Left renal cortex interstitium (tissue), 4 donors: ENCODE data around the gene TPP2. TPM values are rescaled to one million over a fixed set of nuclear protein-coding genes. Genes with fewer than 3 reads are reported as not detected.

Source experiments
- DNase-seq, 4 donors: peaks; one replicate each; pipeline ENCODE4 v3.0.0-alpha.2; 2013; ENCODE audit warnings: low read depth in 4 of 4, low spot score in 2 of 4, missing footprints in 1 of 4
- polyA plus RNA-seq, 4 donors: library from polyadenylated mRNA; unstranded; fragments of 120-200 nt; gene quantifications; one replicate each; pipeline ENCODE4 v1.2.1, GENCODE V29; 2013; ENCODE audit not compliant: insufficient read length in 4 of 4

TPP2 gene
- polyA plus RNA-seq, 4 donors = 49.7 to 67.0 (median 58.6) TPM

GRCh38 chr13:102651392-102651791 lies 54.6 kb downstream of the TPP2 start:
- no peak for DNase-seq

- no peak for DNase-seq
Measured at GRCh38 chr13:102651892-102652291, 55.1 kb downstream of the TPP2 start.

- DNase-seq = no peak
Measured at GRCh38 chr13:102654756-102655155, 58.0 kb downstream of the TPP2 start.

- DNase-seq = no peak
Measured at GRCh38 chr13:102657630-102658029, 60.8 kb downstream of the TPP2 start.

GRCh38 chr13:102658660-102659059 lies 61.9 kb downstream of the TPP2 start:
- no peak for DNase-seq

GRCh38 chr13:102659168-102659713 lies 62.5 kb downstream of the TPP2 start:
- no peak for DNase-seq

- DNase-seq = no peak
Measured at GRCh38 chr13:102667023-102667422, 70.2 kb downstream of the TPP2 start.

GRCh38 chr13:102667911-102668310 lies 71.1 kb downstream of the TPP2 start:
- DNase-seq = no peak

- no peak for DNase-seq
Measured at GRCh38 chr13:102670130-102670529, 73.3 kb downstream of the TPP2 start.

GRCh38 chr13:102675115-102675514 lies 78.3 kb downstream of the TPP2 start:
- DNase-seq = no peak

GRCh38 chr13:102677122-102677521 lies 80.3 kb downstream of the TPP2 start:
- DNase-seq = peak in 1 of 4 donors; percentile 40

GRCh38 chr13:102678339-102679107 lies 81.7 kb downstream of the TPP2 start:
- peak in 1 of 4 donors; percentile 13 for DNase-seq

- no peak for DNase-seq
Measured at GRCh38 chr13:102679449-102680132, 82.8 kb downstream of the TPP2 start.

- no peak for DNase-seq
Measured at GRCh38 chr13:102680133-102680717, 83.4 kb downstream of the TPP2 start.

- DNase-seq = no peak
Measured at GRCh38 chr13:102680842-102681740, 84.3 kb downstream of the TPP2 start.

GRCh38 chr13:102682211-102682610 lies 85.4 kb downstream of the TPP2 start:
- DNase-seq = no peak

- DNase-seq = no peak
Measured at GRCh38 chr13:102682727-102683126, 85.9 kb downstream of the TPP2 start.

- DNase-seq = no peak
Measured at GRCh38 chr13:102683637-102684036, 86.9 kb downstream of the TPP2 start.

GRCh38 chr13:102686024-102686423 lies 89.2 kb downstream of the TPP2 start:
- no peak for DNase-seq

GRCh38 chr13:102687520-102687919 lies 90.7 kb downstream of the TPP2 start:
- DNase-seq = no peak
